NCI-H2029 (cell line): Measurements from ENCODE around the gene CUX1.
"Not testable (repeated sequence)": the region's sequence is repeated elsewhere in the genome, so short reads cannot be mapped to it uniquely, and the experiment has no call there.

Source experiments
- DNase-seq: peaks from one replicate; lab custom pipeline; 2025; lab: John Stamatoyannopoulos, UW

CUX1 gene

DNA sequence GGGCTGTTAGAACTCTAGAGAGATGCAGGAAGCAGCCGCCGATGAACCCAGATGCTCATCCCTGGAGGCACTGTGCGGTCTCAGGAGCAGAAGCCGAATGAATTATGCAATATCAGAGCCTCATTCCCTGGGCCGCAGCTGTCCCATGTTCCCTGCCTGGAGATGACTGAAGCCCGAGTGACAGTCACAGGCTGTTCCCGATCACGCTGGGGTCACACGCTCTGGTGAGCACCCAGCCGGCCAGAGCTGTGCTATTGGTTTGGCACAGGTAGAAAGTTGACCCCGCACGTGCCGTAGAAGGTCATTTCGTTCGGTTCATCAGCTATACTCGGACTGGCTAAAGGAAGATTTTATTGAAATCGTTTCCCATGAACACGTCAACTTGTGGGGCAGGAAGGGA, 328.7 kb downstream of the CUX1 start:
- no peak for DNase-seq

DNA sequence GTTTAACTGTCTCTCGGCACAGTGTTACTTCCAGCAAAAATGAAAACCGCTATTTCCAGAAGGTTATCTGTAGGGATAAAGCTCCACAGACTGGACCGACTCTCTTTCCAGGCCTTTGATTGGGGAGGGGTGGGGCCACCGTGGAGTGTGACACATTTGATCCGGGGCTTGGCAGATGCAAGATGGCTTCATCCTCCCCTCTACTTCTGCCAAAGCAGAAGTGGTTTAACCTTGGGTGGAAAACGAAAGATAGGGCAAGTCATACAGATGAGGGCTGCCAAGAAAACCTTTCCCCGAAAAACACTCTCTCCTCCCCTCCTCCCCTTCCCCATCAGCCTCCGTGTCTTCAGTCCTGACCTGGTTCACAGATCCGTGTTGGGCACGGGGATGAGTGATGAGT, 329.6 kb downstream of the CUX1 start:
- DNase-seq, result no peak

DNA sequence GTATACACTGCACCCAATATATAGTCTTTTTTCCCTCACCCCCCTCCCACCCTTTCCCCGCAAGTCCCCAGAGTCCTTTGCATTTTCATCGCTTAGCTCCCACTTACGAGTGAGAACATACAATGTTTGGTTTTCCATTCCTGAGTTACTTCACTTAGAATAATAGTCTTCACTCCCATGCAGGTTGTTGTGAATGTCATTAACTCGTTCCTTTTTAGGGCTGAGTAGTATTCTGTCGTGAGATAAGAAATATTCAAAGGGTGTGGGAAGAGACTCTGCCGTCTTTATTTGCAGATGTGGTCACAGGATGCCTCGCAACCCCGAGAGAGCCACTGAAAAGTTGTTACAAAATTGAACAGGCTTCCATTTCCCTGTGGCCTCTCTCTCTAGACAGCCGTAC, 331.4 kb downstream of the CUX1 start:
- DNase-seq, result no peak

DNA sequence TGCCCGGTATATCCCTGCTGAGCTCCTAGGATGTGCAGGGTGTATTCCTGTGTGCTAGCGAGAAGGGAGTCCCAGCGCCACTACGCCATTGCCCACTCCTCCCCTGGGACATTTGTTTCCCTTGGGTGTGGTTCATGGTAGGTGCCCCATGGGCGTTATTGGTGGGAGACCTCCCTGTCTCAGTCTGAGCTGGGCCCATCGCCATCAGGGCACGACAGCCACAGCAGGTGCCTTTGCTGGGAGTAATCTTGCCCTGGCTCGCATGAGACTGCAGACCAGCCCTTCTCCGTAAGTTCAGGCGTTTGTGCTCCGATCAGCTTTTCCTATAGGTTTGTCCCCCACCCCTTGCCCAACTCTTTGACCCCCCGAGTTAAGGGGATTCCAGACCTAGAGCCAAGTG, 332.0 kb downstream of the CUX1 start:
- no peak for DNase-seq

DNA sequence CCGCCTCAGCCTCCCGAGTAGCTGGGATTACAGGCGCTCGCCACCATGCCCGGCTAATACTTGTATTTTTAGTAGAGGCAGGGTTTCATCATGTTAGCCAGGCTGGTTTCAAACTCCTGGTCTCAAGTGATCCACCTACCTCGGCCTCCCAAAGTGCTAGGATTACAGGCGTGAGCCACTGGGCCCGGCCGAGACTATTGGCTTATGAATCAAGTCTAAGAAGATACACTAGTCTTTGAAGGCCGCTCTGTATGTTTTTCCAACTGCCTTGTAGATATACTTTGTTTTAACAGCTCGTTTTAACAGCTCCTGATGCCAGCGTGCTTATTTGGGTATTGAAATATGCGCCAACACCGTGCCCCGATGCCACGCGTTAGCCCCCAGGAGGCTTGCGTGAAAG, 332.8 kb downstream of the CUX1 start:
- DNase-seq, result no peak

DNA sequence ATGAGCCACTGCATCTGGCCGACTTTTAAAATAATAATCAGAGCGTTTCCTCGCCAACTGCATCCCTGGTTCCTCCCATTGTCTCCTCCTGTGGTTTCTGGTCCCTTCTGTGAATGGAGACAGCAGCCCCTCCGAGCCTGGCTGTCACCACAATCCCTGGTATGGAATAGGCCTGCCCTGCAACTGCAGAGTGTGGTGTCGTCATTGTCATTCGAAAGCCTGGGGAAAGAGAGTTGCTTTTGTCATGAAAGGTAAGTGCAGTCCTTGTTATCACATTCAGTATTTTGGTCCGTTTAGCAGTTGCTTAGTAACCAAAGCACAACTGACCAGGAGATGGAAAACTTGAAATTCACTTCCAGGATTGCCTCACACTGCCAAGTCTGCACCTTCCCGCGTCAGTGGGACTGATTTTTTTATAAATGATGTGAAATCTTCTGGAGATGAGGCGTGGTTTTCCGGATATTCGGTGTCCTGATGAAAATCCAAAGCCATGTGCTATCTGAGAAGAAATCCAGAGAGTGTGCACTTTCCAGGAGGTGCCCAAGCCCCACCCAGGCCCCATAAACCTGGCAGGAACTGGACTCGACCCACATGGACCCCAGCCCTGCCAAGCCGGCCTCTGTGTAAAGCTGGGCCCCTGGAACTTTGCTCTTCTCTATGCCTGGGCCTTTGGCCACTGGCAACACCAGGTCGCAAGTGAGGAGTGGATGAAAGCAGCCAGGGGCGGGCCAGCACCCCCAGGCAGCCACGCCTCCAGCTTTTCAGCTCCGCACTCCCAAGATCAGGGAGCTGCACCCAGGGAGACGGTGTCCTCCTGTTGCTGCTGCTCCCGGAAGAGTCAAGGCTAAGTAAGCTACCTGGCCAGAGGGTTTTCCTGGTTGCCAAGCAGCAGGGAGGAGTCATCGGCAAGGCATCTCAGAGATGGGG, 335.5 kb downstream of the CUX1 start:
- no peak for DNase-seq

DNA sequence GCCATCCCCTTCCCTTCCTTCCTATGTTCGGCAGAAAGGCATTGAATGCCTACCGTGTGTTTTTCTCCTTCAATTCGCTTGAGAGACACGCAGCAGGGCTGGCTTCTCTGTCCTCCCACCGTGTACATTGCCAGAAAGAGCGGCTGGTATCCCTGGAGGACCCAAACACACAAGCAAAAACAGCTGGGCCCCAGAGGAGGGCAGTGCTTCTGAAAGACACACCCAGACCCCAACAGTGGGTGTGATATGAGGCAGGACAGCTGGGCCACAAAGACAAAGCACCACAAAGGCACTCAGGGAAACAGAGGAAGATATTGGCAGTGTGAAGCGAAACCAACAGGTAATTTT, 336.1 kb downstream of the CUX1 start:
- no peak for DNase-seq

DNA sequence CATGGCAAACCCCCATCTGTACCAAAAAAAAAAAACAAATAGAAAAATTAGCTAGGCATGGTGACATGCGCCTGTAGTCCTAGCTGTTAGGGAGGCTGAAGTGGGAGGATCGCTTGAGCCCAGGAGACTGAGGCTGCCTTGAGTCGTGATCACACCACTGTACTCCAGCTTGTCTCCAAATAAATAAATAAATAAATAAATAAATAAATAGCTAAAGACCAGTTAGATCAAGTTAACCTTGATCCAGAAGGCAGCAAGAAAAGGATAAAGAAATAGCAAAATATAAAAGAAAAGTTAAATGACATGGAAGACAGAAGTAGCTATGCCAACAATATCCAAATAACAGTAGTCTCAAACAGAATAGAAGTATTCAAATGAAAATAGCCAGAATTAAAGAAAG, 337.0 kb downstream of the CUX1 start:
- DNase-seq, result no peak

DNA sequence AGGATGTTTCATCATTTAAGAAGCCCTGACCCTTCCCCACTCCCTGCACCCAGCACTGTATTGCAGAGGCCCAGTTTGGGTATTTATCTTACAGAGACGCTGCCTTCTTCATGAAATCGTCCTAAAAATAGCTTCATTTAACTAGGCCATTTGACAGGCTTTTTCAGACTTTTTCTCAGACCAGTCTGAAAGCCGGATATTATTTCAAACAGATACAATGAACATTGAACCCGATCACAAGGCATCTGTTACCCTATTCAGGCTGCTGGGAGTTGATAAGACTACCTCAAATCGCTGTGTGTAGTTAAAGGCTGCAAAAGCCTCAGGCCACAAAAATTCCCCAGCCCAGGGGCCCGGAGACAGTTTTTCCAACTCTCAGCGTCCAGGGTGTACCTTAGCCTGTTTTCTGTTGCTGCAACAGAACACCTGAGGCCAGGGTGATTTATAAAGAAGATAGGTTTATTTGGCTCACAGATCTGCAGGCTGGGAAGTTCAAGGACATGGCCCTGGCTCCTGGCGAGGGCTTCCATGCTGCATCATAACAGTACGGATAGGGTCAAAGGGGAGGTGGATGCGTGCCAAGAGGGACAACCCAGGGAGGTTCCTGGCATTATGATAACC, 338.5 kb downstream of the CUX1 start:
- no peak for DNase-seq

DNA sequence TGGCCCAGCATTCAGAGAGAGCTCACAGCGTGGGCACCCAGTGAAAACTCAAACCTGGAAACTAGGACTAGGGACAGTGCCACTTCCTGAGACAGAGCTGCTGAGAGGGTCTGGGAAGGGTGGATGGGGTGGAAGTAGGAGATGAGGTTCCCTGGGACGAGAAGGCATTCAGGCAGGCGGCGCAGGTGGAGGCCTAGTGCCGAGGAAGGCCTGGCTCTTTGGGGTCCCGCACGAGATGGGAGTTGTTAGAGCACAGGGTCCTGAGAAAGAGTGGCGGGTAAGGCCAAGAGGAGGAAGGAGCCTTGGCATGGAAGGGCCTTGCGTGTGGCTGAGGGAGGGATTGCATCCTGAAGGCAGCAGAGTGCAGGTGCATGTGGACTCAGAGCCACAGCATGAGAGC, 339.4 kb downstream of the CUX1 start:
- DNase-seq, result no peak

DNA sequence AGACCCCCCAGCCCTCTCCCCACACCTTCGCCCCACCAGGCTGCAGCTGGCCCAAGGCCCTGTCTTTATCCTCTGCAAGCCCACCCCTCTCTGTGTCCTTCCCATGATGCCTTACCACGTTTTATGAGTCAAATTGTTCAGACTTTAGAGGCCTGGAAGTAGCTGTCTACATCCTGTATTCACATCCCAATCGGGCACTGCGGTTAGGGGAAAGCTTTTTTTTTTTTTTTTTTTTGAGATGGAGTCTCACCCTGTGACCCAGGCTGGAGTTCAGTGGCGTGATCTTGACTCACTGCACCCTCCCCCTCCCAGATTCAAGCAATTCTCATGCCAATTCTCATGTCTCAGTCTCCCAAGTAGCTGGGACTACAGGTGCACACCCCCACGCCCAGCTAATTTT, 347.7 kb downstream of the CUX1 start:
- DNase-seq, result no peak

DNA sequence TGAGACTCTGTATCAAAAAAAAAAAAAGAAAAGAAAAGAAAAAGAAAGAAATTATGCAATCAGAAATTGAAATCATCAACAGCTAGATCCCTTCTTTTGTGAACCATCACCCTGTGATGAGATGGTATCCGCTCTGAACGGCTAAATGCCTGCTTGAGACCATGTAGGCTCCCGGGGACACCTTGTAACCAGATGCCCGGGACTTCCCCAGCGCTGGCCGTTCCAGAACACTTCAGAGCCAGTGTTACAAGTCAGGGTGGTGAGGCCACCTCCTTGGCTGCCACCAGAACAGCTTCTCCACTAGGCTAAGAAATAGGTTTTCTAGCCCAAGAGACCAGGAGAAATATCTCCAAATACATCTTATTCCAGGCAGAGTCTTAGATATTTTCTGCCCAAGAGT, 349.8 kb downstream of the CUX1 start:
- DNase-seq, result no peak

DNA sequence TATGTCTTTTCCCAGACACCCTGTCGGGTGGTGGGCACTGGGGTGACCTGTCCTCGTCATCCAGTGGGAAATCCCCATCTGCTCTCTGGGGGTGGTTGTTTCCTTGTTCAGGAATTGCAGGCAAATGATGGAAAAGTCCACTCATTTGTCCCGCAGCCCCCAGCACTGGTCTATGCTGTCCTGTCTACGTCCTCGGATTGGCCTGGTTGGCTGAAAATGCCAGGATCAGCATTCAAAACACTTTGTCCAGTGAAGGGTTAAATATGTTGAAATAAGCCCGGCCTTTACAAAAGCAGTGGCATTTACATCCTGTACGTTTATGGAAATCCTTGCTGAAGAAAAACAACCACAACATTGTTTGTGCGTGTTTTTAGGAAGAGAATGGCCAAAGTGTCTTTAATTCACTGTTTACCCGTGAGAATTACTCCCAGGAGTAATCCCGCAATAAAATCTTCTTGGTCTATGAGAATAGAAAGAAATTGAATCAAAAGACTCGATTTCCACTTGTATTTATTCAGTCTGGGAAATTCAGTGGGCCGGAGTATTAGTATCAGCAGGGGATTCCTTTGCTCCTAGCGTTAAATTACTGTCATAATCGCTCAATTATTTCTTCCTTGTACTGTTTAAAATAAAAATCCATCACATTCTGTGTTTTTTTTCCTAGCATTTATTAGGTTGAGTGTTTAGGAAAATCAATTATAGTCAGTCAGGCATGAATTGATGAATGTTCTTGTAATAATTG, 352.4 kb downstream of the CUX1 start:
- no peak for DNase-seq

DNA sequence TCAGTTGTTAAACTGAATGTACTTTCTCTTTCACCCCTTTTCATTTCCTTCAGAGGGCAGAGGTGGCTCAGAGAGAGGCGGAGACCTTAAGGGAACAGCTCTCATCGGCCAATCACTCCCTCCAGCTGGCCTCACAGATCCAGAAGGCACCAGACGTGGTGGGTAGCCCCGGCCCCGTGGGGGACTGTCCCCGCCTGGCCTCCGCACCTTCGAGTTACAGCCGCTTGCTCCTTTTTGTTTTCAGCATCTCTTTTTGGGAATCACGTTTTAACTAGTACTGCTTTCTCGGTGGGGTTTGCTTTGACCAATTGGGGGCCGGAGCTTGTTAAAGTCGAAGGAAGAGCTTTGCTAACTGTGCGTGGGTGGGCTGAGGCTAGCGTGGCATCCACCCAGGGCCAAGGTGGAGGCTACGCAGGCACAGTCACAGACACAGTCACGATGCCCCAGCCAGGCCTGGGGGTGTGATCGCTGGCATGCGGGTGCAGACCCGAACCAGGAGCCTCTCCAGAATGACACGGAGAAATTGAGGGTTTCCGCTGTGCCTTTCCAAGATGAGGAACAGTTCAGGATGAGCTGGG, 353.1 kb downstream of the CUX1 start:
- DNase-seq, result no peak

DNA sequence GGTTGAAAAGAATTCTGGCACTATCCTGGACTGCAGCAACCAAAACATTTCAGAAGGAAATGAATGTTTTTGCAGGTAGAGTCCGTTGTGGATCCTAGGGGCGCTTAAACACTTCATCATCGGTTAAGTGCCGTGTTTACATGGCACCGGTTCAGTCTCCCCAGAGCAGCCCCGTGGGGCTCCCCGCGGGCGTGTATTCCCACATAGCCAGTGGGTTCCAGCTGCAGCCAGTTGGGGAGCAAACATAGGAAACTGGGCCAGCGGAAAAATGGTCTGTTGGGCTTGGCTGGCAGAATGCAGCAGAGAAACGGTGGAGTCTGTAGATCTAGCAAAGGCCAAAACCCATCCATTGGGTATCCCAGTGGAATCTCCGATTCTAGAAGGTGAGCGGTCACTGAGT, 356.2 kb downstream of the CUX1 start:
- DNase-seq, result no peak

DNA sequence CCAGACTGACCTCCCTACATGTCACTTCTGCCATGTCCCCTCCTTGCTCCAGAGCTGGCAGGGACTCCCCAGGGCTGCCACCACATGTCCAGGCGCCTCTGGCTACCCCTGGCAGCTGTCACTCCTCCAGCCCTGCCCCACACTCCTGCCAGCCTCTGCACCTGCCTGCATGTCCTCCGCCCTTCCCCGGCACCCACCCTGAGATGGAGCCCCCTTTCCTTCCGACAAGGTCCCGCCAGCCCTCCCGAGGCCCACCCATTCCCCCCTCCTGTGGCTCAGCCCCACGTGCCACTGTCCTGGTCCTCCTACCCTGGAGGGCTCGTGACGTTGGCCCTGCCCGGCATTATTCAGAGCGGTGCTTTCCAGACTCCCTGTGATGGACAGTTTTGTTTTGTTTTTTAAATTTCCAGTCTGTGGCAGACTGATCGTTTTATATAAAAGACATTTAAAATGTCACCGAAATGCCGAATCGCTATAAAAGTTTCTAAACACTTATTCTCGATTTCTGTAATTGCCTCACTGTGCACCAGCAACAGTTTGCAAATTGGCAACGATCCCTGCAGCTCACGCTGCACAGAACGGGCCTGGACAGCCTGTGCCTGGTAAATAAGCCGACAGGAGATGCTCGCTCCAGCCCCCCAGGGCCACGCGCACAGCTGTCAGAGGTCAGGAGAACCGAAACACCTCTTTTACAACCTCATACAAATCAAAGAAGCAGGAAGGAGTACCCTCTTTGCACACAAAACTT, 358.2 kb downstream of the CUX1 start:
- no peak for DNase-seq

DNA sequence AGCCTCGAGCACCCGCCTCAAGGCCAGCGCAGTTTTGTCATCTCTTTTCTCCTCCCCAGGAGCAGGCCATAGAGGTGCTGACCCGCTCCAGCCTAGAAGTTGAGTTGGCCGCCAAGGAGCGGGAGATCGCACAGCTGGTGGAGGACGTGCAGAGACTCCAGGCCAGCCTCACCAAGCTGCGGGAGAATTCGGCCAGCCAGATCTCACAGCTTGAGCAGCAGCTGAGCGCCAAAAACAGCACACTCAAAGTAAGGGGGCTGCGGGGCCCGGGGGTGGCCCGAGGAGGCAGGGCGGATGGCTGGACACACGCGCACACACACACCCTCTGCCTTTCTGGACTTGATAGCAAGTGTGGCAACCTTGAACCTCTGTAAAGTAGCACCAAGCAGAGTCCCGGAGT, 361.0 kb downstream of the CUX1 start:
- DNase-seq, result no peak

DNA sequence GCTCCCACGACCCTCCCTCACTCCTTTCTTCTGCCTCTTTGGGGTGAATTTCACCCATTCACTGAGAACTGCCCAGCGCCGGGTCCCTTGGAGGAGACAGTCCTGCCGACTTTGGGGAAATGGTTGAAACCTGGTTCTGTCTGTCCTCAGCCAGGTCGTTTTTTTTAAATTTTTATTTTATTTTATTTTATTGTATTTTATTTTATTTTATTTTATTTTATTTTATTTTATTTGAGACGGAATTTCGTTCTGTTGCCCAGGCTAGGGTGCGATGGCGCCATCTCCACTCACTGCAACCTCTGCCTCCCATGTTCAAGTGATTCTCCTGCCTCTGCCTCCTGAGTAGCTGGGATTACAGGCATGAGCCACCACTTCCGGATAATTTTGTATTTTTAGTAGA, 363.3 kb downstream of the CUX1 start:
- DNase-seq, result no peak

DNA sequence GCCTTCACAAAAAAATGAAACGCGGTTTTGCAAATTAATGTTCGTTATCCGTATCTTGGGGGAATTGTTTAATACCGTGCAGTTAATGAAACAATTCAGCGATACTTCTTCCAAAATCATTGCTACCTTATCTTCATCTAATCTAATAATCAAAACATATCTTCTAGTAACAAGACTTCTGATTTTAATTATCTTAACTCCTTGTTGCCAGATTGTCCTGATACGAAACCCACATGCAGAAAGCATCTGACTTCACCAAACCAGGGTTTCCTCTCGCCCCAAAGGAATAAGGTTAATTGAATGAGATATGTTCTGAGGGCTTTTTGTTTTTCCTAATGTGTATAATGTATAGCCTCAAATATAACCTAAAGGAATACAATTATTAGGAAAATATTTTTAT, 364.1 kb downstream of the CUX1 start:
- no peak for DNase-seq

DNA sequence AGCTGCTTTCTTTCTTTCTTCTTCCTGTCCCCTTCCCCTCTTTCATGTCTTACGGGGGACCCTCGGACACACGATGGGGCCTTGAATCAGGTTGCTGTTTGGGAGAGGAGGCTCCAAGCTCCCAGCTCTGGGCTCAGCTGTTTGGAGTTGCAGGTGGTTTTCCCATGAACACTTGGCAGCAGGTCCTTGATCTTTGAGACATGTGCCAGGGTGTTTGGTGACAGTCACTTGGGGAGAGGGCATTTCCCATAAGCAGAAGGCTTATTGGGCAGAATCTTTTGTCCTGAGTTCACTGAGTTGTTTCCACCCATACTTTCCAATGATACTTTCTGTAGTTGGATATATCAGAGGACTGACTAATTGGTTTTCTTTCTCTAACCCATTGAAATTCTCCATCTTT, 364.6 kb downstream of the CUX1 start:
- no peak for DNase-seq

DNA sequence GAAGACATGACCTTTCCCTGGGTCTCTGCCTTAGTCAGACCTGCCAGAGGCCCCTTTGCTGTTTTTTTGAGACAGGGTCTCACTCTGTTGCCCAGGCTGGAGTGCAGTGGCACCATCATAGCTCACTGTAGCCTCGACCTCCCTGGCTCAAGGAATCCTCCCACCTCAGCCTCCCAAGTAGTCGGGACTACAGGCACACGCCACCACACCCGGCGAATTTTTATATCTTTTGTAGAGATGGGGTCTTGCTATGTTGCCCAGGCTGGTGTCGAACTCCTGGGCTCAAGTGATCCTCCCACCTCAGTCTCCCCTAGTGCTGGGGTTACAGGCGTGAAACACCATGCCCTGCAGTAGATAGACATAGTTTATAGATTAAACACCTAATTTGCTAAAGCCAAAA, 366.4 kb downstream of the CUX1 start:
- DNase-seq, result not testable (repeated sequence)

DNA sequence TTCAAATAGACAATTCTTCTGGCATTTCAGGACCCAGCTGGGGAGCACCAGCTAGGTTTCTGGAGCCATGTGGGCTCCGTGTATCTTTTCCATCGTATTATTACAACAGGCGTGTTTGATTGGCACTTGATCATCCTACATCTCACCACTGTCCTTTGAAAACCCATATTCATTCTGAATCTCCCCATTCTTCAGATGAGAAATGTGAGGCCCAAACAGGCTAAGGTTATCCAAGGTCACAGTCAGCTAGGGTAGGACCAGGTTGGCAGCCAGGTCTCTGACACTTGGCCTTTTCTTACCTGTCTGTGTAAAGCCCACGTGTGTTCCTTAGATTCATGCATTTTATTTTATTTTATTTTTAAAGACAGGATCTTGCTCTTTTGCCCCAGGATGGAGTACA, 366.9 kb downstream of the CUX1 start:
- DNase-seq, result no peak
